HG02588 (cell line): ENCODE data around the gene HS6ST3.

ENCODE experiments used
- ATAC-seq: cut with Tn5 transposase; IDR thresholded peaks from one replicate; pipeline ENCODE4 v1.9.1; 2021; ENCODE audit warnings: mild to moderate bottlenecking, moderate library complexity; ENCODE audit not compliant: unreplicated experiment

Gene HS6ST3

GRCh38 chr13:96421314-96421713, 331.4 kb downstream of the HS6ST3 start:
- ATAC-seq: no peak

GRCh38 chr13:96422002-96422401, 332.1 kb downstream of the HS6ST3 start:
- ATAC-seq: no peak

GRCh38 chr13:96426167-96426566, 336.3 kb downstream of the HS6ST3 start:
- ATAC-seq: no peak

GRCh38 chr13:96428911-96429310, 339.0 kb downstream of the HS6ST3 start:
- no peak for ATAC-seq

DNA sequence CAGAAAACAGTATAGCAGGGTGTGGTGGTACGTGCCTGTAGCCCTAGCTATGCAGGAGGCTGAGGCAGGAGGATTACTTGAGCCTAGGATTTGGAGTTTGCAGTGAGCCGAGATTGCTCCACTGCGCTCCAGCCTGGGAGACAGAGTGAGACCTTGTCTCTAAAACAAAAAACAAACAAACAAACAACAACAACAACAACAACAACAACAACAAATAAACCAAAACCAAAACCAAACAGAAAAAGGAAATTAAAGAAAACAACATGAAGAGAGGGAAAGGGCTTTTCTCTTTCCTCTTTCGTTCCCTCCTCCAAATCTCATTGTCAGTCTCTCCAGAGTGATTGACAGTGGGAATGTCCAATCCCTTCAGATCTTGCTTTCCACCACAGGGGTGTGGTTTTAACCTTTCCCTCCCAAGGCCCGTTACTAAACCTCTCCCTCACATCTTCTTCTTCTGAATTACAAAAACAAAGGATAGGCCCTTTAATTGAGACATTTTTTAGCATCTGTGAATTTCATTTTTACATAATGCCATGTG, 341.2 kb downstream of the HS6ST3 start:
- no peak for ATAC-seq

GRCh38 chr13:96444676-96445075, 354.8 kb downstream of the HS6ST3 start:
- no peak for ATAC-seq

DNA sequence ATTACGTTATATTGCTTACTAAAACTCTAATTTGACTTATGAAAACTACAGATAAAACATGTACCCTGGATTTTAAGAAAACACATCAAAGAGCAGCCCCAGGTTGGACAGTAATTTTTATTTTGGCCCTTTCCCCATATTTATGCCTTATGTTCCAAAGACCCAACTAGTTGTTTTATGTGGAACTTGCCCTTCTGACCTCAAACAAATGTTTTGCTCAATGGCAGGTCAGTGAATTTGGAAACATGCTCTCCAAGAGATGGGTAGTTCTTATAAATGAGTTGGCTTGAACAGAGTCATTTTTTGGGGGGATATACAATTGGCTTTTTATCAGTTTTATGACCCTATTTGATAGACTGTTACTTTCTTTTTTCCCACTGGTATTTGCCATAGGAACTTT, 360.0 kb downstream of the HS6ST3 start:
- no peak for ATAC-seq

DNA sequence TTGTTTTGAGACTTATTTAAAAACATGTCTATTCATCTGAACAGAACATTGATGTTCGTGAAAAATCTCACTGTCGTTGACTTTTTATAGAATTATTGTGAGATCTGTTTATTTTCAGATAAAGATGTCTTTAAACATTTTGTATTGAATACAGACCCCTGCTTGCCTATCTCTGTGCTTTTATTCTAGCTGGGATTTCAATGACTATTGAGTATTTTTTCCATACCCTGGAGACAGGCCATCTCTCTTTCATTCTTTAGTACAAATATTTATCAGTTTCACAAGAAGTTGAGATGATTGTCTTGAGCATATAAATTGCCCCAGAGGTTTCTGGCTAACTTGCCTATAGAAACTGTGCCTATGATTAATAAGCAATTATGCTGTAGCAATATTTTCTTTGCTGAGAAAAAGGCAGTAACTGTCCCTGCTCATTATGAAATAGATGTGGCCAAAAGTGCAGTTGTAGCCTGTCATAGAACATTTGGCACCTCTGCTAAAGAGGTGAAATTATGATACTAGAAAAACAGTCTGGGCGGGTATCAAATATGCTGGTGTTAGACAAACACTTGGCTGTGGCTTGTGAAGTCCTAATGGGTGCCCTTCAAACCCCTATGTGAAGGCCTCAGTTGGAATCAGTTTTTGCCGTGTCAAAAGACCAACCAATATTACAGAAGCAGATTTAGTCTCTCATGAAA, 360.6 kb downstream of the HS6ST3 start:
- ATAC-seq: no peak

DNA sequence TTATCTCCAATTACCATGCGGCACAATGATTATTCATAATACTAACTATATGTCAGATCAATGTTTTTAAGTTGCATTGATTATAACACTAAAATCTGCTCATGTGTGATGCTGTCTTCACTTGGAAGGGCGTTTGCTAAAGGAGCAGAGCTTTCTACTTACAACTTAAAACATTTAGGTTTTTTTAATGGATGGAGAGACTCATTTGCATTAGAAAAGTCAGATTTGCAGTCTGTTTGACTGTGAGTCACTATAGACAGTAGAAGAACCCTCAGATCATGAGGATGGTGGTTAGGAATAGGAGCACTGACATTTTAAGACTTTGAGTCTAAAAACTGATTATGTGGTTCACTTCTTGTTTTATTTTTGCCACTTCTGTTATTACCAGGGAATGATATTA, 364.6 kb downstream of the HS6ST3 start:
- ATAC-seq: no peak

GRCh38 chr13:96460609-96461008, 370.7 kb downstream of the HS6ST3 start:
- ATAC-seq: no peak

DNA sequence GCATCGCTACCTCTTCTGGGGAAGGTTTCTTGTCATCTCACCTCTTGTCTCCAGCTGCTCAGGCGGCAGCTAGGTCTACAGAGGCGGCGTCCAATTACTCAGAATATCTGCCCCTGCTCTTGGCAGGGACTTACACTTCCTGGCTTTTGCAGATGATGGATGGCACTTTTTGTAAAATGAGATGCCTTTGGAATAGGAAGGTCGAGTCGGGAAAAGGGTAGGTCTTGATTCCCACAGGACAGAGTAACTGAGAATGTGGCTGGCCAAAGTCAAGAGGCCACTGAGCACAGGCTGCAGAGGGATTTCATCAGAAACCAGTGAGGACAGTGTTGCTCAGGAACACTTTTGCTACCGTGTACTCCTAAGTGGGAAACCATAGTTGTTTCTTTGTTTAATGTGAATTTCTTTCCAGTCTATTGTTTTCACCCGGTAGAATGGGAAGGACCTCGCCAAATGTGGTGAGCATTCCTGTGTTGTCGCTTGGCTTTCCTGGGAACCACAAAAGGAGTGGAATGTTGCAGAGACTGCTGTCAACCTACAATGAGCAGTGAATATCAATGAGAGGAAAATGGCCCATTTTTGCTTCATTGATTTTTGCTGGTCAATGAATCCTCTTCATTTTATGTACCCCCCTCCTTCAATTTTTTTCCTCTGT, 383.7 kb downstream of the HS6ST3 start:
- no peak for ATAC-seq

GRCh38 chr13:96474181-96474557, 384.3 kb downstream of the HS6ST3 start:
- no peak for ATAC-seq

- ATAC-seq: no peak
Measured at GRCh38 chr13:96475103-96475502, 385.2 kb downstream of the HS6ST3 start.

GRCh38 chr13:96481482-96481881, 391.6 kb downstream of the HS6ST3 start:
- ATAC-seq: no peak

DNA sequence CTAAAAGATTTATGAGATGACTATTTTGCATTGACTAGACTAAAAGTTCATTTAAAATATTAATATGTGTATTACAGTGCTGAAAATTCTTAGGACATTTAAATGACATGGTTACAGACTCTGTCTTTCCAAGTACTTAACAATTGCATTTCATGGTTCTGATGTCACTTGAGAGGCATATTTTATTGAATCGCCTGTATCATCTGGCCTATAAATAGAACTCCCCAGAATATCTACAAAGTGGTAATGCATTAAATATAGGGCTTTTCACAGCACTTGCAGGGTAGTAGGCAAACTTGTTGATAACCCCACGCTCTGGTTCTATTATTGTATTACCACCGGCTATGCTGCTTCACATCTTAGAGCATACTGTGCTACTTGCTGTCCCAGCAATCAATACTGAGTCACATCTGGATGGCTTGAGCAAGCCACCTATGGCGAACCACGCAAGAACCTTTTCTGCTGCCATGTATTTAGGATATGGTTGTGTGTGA, 400.6 kb downstream of the HS6ST3 start:
- ATAC-seq: no peak

GRCh38 chr13:96491103-96491502, 401.2 kb downstream of the HS6ST3 start:
- no peak for ATAC-seq

DNA sequence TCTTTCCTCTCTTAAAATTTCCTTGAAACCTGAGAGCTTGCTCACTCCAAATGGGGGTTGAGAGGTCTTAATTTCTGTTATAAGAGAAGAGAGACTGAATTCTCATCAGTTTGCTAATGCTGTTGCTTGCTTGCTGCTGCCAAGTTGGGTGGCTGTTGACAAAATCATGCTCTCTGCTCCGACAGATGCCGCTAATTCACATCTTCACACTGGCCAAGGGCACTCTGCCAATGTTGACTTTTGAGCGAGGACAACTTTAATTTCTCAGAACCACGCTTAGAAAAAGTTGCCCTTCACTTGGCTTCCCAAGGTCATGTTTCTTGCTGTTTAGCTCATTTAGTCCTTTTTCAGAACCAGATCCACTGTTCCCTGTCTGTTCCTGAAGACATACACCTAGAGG, 402.9 kb downstream of the HS6ST3 start:
- ATAC-seq: no peak

- no peak for ATAC-seq
Measured at GRCh38 chr13:96499656-96500055, 409.7 kb downstream of the HS6ST3 start.

DNA sequence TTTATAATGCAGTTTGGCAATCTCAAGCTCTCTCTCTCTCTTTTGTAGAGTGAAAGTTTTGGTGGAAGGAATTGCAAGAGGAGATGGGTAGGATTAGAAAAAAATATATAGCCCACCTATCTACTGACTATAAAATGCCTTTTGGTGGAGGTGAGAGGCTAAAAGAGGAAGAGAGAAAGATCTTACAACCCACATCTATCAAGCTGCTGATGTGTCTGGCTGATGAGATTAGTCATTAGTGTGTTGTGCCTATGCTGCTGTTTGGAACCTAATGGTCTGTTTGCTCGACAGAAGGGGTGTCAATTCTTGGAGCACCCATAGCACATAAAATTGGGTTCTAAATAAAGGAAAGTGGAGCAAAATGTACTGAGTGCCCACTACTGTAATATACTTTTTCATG, 411.0 kb downstream of the HS6ST3 start:
- ATAC-seq: no peak

- no peak for ATAC-seq
Measured at GRCh38 chr13:96503481-96503880, 413.6 kb downstream of the HS6ST3 start.

DNA sequence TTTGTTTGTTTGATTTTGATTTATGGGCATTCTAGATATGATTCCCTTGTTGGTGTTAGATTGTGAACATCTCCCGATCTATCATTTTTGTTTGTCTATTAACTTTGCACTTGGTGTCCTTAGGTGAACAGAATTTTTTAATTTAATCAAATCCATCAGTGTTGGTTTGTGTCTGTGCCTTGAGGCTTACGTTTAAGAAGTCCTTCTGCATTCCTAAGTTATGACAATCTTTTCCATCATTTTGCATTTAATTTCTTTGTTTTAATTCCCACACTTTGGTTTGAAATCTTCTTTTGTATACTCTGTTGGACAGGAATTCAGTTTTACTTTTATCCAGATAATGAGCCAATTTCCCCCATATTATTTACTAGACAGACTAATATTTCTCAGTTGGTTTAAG, 421.7 kb downstream of the HS6ST3 start:
- ATAC-seq: no peak

- ATAC-seq: no peak
Measured at GRCh38 chr13:96519380-96519779, 429.5 kb downstream of the HS6ST3 start.
